Mesodermal cell (in vitro differentiated cells): ENCODE measurements around the gene RBPJL.

Experiments
- H3K27ac ChIP-seq: 2 replicates; pipeline ENCODE4 v1.7.0; 2013; ENCODE audit warnings: mild to moderate bottlenecking, low read depth, low read length, moderate library complexity; ENCODE audit not compliant: severe bottlenecking
- H3K36me3 ChIP-seq: 2 replicates; pipeline ENCODE4 v1.7.1; 2013; ENCODE audit warnings: mild to moderate bottlenecking, low read length, moderate library complexity; ENCODE audit not compliant: control insufficient read depth, insufficient read depth
- H3K4me1 ChIP-seq: one replicate; pipeline ENCODE4 v1.7.1; 2013; ENCODE audit warnings: mild to moderate bottlenecking, low read length; ENCODE audit not compliant: insufficient read depth, control insufficient read depth, poor library complexity, severe bottlenecking
- H3K4me3 ChIP-seq: 2 replicates; pipeline ENCODE4 v1.7.0; 2013; ENCODE audit warnings: low read length, control low read depth, mild to moderate bottlenecking; ENCODE audit not compliant: insufficient read depth, poor library complexity, severe bottlenecking; ENCODE audit errors: extremely low read depth
- H3K9me3 ChIP-seq: 2 replicates; pipeline ENCODE4 v1.7.1; 2013; ENCODE audit warnings: mild to moderate bottlenecking, low read length, moderate library complexity; ENCODE audit not compliant: control insufficient read depth
- whole genome bisulfite sequencing, 2 experiments: methylation state at CpG; one replicate each; pipeline ENCODE4 v1.1.5; 2013; ENCODE audit warnings: missing lambda C conversion rate in 2 of 2; ENCODE audit not compliant: insufficient coverage in 2 of 2; 5-methylcytosine and 5-hydroxymethylcytosine counted together

RBPJL gene

DNA sequence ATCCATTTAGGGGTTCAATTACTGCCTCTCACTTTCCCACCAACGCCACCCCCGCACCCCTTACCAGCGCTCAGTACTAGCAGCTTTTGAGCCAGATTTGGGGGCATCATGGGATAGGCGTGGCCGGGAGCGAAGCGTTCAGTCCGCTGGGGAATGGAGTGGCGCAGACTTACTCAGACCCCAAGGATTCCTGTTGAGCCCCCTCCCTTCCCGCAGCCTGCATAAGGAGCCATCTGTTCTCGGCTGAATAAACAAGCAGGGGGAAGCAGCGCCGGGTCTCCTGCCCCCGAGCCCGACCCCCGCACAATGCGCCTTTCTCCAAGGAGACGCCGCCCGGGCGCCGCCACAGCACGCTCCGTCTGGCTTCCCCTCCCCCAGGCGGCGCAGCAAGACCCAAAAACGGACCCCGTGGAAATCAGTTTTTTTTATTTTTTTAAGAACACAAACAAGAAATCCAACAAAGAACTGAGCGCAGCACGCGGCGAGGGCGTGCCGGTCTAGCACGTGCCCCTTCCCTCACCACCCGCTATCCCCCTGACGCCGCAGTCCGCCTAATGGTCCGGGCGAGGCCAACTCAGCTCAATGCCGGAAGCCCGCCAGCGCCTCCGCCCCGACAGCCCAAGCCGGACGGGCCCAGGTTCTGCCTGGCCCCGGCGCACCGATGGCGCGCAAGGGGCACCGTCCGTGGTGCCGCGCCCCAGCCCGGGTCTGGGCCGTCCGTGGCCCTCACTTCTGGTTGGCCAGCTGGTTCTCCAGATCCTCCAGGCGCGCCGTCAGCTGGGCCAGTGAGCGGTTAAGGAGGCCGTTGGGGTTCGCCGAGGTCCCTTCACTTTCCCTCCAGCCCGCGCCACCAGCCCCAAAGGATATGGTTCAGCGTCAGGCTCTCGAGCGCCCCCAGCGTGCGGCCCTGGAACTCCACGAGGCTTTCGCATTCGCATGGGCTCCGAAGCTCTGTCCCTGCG lies 13.3 kb upstream of the RBPJL start:
- Histone ChIP-seq H3K36me3 (no peaks in the 10 kb centered on the region), H3K27ac (peak overlapping the region; percentile 94), H3K9me3 (peaks cover 17% of the 10 kb centered on the region), H3K4me1 (peaks cover 4% of the 10 kb centered on the region), H3K4me3 (peak overlapping the region; percentile 41)
- 7 to 8% methylated on average over 73 of the region's 79 CpGs for WGBS, 2 experiments

DNA sequence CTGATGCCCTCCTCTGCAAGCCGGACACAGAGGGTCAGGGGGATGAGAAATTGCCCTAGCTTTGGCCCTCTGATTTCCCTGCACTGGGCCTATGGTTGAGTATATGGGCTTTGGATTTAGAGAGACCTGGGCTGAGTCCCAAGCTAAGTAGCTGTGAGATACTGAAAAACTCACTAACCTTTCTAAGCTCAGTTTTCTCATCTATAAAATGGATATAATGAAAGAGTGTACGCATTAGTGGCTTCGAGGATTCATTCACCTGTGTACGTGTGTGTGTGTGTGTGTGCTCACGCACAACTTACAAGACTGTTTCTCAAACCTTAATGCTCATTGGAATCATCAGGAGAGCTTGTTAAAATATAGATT lies 12.7 kb upstream of the RBPJL start:
- H3K4me1 ChIP-seq = peaks cover 4% of the 10 kb centered on the region
- H3K4me3 ChIP-seq = peak overlapping the region; percentile 41
- peak overlapping the region; percentile 94 for H3K27ac ChIP-seq
- 50 to 86% methylated on average over 1 of the region's 5 CpGs for WGBS, 2 experiments
- peaks cover 17% of the 10 kb centered on the region for H3K9me3 ChIP-seq
- H3K36me3 ChIP-seq = no peaks in the 10 kb centered on the region

DNA sequence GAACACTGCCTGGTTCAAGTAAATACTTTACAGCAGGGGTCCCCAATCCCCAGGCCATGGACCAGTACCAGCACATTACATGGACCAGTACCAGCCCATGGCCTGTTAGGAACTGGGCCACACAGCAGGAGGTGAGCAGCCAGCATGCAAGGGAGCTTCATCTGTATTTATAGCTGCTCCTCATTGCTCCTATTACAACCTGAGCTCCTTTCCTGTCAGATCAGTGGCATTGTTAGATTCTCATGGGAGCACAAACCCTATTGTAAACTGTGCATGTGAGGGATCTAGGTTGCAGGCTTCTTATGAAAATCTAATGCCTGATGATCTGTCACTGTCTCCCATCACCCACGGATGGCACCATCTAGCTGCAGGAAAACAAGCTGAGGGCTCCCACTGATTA lies 12.0 kb upstream of the RBPJL start:
- no CpG with 5 or more reads among the region's 1 CpG for WGBS, 2 experiments
- H3K36me3 ChIP-seq = no peaks in the 10 kb centered on the region
- H3K4me1 ChIP-seq = peaks cover 4% of the 10 kb centered on the region
- peaks cover 17% of the 10 kb centered on the region for H3K9me3 ChIP-seq
- no peak overlapping the region for H3K4me3 ChIP-seq
- no peak overlapping the region for H3K27ac ChIP-seq

DNA sequence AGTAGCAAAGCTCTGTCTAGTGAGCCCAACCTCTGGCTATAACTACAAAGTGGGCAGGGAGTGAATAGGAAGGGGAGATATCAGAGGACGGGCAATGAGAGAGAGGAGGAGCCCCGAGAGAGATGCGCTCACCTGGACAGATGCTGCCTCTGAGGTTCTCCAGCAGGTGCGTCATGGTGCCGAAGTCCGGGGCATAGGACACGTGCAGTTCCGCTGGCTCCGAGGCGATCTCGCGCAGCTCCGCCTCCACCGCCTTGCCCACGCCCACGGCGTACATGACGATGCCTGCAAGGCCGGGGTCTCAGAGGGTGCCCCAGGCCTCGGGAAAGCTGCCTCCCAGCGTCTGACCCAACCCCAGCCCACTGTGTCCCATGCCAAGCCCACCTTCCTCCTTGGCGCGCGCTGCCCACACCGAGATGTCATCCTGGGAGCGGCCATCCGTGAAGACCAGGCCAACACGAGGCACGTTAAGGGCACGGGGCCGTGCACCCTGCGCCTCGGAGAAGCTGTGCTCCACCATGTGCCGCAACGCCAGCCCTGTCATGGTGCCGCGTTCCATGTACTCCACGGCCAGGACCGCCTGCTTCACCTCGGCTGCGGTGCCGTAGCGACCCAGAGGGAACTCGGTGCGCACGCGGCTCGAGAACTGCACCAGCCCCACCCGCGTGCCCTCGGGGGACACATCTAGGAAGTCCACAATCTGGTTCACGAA lies 8.7 kb upstream of the RBPJL start:
- WGBS, 2 experiments = 95 to 97% methylated on average over 45 to 52 of the region's 52 CpGs
- no peaks in the 10 kb centered on the region for H3K36me3 ChIP-seq
- no peak overlapping the region for H3K4me3 ChIP-seq
- H3K4me1 ChIP-seq = no peaks in the 10 kb centered on the region
- no peak overlapping the region for H3K27ac ChIP-seq
- peaks cover 17% of the 10 kb centered on the region for H3K9me3 ChIP-seq

DNA sequence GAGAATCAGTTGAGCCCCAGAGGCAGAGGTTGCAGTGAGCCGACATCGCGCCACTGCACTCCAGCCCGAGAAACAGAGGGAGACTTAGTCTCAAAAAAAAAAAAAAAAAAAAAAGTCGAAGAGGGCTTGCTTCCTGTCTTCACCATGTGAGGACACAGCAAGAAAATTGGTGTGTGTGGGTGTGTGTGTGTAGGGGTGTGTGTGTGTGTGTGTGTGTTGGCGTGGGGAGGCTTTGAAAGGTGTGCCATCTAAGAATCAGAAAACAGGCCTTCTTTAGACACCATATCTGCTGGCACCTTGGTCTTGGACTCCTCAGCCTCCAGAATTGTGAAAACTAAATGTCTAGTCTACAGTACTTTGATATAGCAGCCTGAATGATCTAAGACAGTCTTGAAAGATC lies 6.9 kb upstream of the RBPJL start:
- Histone ChIP-seq H3K27ac (no peak overlapping the region), H3K4me3 (no peak overlapping the region), H3K9me3 (peaks cover 9% of the 10 kb centered on the region), H3K4me1 (peaks cover 3% of the 10 kb centered on the region), H3K36me3 (no peaks in the 10 kb centered on the region)
- no CpG with 5 or more reads among the region's 6 CpGs for WGBS, 2 experiments

GRCh38 chr20:45300961-45301360 lies 5.7 kb upstream of the RBPJL start:
- Histone ChIP-seq H3K36me3 (no peaks in the 10 kb centered on the region), H3K9me3 (no peaks in the 10 kb centered on the region), H3K4me1 (peaks cover 3% of the 10 kb centered on the region), H3K27ac (no peak overlapping the region), H3K4me3 (no peak overlapping the region)
- 32% methylated on average over 3 of the region's 4 CpGs; no CpG with 5 or more reads in 1 of the 2 experiments for WGBS, 2 experiments

- no peaks in the 10 kb centered on the region for H3K9me3 ChIP-seq
- no peak overlapping the region for H3K4me3 ChIP-seq
- peaks cover 3% of the 10 kb centered on the region for H3K4me1 ChIP-seq
- H3K36me3 ChIP-seq = no peaks in the 10 kb centered on the region
- no peak overlapping the region for H3K27ac ChIP-seq
- 93 to 94% methylated on average over 5 of the region's 5 CpGs for WGBS, 2 experiments
Measured at GRCh38 chr20:45301824-45302271, 4.8 kb upstream of the RBPJL start.

DNA sequence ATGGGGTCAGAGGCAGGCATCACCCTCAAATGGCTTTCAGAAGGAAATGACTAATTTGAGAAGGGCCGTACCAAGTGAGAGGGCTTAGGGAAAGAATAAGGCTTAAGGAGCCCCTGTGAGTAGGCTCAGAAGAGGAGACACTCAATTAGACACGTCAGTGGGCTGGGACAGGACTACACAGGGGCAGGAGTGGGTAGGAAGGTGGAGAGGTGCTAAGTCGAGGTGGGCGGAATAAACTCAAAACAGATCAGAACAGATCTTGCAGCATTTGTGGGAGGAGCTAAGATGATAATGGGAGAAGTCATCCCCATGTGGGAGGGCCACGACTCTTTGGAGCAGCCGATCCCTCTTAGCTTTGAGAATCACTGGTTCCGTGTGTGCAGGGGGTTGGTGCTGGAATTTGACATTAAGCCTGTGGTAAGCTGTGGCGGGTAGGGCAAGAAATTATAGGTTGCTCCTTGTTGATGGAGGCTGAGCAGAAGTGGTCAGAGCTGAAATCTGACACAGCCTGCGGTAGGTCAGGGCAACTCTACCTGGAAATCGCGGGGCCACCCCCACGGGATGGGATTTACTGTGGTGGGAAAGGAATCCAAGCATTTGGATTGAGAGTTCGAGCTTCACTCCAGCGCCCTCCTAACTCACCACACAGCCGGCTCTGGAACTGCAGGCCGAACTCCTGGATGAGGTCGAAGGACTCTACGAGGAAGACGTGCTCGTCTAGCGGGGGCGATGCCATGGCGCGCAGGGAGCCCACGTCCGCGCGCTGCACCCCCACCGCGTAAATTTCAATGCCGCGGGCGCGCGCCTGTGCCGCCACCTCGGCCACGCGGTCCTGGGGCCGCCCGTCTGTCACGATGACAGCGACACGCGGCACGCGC lies 2.8 kb upstream of the RBPJL start:
- H3K36me3 ChIP-seq = no peaks in the 10 kb centered on the region
- no peak overlapping the region for H3K27ac ChIP-seq
- no peak overlapping the region for H3K4me3 ChIP-seq
- WGBS, 2 experiments = 93 to 95% methylated on average over 42 to 47 of the region's 47 CpGs
- H3K4me1 ChIP-seq = peaks cover 3% of the 10 kb centered on the region
- H3K9me3 ChIP-seq = no peaks in the 10 kb centered on the region

GRCh38 chr20:45304464-45304999 lies 2.1 kb upstream of the RBPJL start:
- WGBS, 2 experiments = 96 to 97% methylated on average over 43 of the region's 43 CpGs
- H3K4me1 ChIP-seq = peaks cover 3% of the 10 kb centered on the region
- no peaks in the 10 kb centered on the region for H3K9me3 ChIP-seq
- no peak overlapping the region for H3K27ac ChIP-seq
- H3K4me3 ChIP-seq = no peak overlapping the region
- no peaks in the 10 kb centered on the region for H3K36me3 ChIP-seq

- H3K4me1 ChIP-seq = peaks cover 3% of the 10 kb centered on the region
- no peaks in the 10 kb centered on the region for H3K9me3 ChIP-seq
- no peaks in the 10 kb centered on the region for H3K36me3 ChIP-seq
- H3K27ac ChIP-seq = no peak overlapping the region
- H3K4me3 ChIP-seq = no peak overlapping the region
- WGBS, 2 experiments = 63 to 68% methylated on average over 3 of the region's 4 CpGs
Measured at GRCh38 chr20:45305262-45305661, 1.4 kb upstream of the RBPJL start.
